Coronary artery (tissue), 2 donors: ENCODE measurements around the gene CRAT.

ENCODE experiments used
- DNase-seq: peaks from one replicate; pipeline ENCODE4 v3.0.0-alpha.2; 2017; ENCODE audit warnings: low spot score
- H3K27ac ChIP-seq, 2 donors: fragments of 200-600 bp; sonication (generic); one replicate each; pipeline ENCODE4 v1.5.1; 2016 to 2019
- H3K4me3 ChIP-seq: fragments of 200-600 bp; sonication (generic); 2 replicates; pipeline ENCODE4 v1.5.1; 2016; ENCODE audit warnings: mild to moderate bottlenecking, moderate library complexity
- CTCF ChIP-seq: fragments of 200-600 bp; sonication (generic); IDR thresholded peaks from one replicate; pipeline ENCODE4 v1.5.1; 2019; ENCODE audit warnings: antibody characterized with exemption

The CRAT gene

GRCh38 chr9:129097671-129098306 lies 12.8 kb downstream of the CRAT start:
- TF ChIP-seq CTCF = no peak
- Histone ChIP-seq H3K4me3 (no peak overlapping the region), H3K27ac (no peak overlapping the region)
- DNase-seq = no peak

GRCh38 chr9:129095908-129096307 lies 14.7 kb downstream of the CRAT start:
- H3K27ac ChIP-seq = no peak overlapping the region
- H3K4me3 ChIP-seq = no peak overlapping the region
- DNase-seq = no peak
- no peak for TF ChIP-seq CTCF

- Histone ChIP-seq H3K4me3 (no peak overlapping the region), H3K27ac (no peak overlapping the region)
- DNase-seq = no peak
- no peak for TF ChIP-seq CTCF
These were observed 15.4 kb downstream of the CRAT start for GRCh38 chr9:129095170-129095667.

GRCh38 chr9:129094387-129095169 lies 16.0 kb downstream of the CRAT start:
- no peak for DNase-seq
- no peak for TF ChIP-seq CTCF
- no peak overlapping the region for H3K27ac ChIP-seq
- no peak overlapping the region for H3K4me3 ChIP-seq

GRCh38 chr9:129093602-129094386 lies 16.8 kb downstream of the CRAT start:
- H3K4me3 ChIP-seq = no peak overlapping the region
- DNase-seq = no peak
- no peak for TF ChIP-seq CTCF
- no peak overlapping the region for H3K27ac ChIP-seq

GRCh38 chr9:129089246-129089645 lies 21.3 kb downstream of the CRAT start:
- Histone ChIP-seq H3K27ac (no peak overlapping the region), H3K4me3 (no peak overlapping the region)
- DNase-seq = no peak

More at GRCh38 chr9:129089246-129089645, 21.3 kb downstream of the CRAT start:
- TF ChIP-seq CTCF = no peak
